ENCODE measurements around the gene AGMO.

GRCh38 chr7:15417341-15417988 lies 144.3 kb downstream of the AGMO start:
- TF ChIP-seq POLR2AphosphoS5 (IDR thresholded peaks at IDR 0.05; ENCODE audit: low read depth, low read length), result no peak
- TF ChIP-seq POLR2A (IDR thresholded peaks at IDR 0.05; ENCODE audit: low read depth, low read length), result no peak
- no peak for TF ChIP-seq TAF1 (IDR thresholded peaks at IDR 0.05; ENCODE audit: borderline replicate concordance, low read depth, low read length)
